Measurements from ENCODE around the gene PAX1. TPM values are rescaled to one million over a fixed set of nuclear protein-coding genes. Genes with fewer than 3 reads are reported as not detected.

Gene PAX1
- total RNA-seq, 2 donors from 2014 or later: not detected

DNA sequence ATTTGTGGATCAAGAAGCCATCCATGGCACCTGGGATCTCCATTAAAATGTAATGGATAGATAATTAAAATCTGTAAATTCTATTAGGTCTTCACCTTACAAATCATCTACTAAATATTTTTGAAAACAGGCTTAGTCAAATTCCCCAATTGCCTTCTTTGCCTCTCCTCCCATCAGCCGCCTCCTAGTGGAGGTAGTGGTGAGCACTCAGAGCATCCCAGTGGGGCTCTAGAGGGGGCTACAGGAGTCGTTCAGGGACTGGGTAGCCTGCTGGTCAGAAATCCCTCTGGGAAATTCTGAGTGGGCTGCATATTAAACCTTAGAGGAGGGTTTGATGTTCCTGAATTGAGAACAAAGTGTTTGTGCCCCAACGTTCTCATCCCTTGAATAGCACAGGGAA lies 20.8 kb upstream of the PAX1 start:
- H3K9me3 ChIP-seq (ENCODE audit: control insufficient read depth, low read length, poor library complexity, severe bottlenecking): no peaks in the 10 kb centered on the region
- Mint-ChIP-seq H3K4me3 (no peak overlapping the region), H3K4me1 (no peaks in the 10 kb centered on the region), H3K27ac (no peak overlapping the region), H3K27me3 (peaks cover 5% of the 10 kb centered on the region), H3K36me3 (ENCODE audit: low read depth) (no peaks in the 10 kb centered on the region)
- ATAC-seq (no peak), DNase-seq (no peak)

- H3K4me1 Mint-ChIP-seq: no peaks in the 10 kb centered on the region
- no peak overlapping the region for H3K4me3 Mint-ChIP-seq
- H3K36me3 Mint-ChIP-seq (ENCODE audit: low read depth): no peaks in the 10 kb centered on the region
- peaks cover 5% of the 10 kb centered on the region for H3K27me3 Mint-ChIP-seq
- DNase-seq: no peak
- H3K27ac Mint-ChIP-seq: no peak overlapping the region
- no peaks in the 10 kb centered on the region for H3K9me3 ChIP-seq (ENCODE audit: control insufficient read depth, low read length, poor library complexity, severe bottlenecking)
- no peak for ATAC-seq
These were observed 19.5 kb upstream of the PAX1 start for GRCh38 chr20:21685981-21686380.

- no peak overlapping the region for H3K27ac Mint-ChIP-seq
- H3K9me3 ChIP-seq (ENCODE audit: control insufficient read depth, low read length, poor library complexity, severe bottlenecking): no peaks in the 10 kb centered on the region
- H3K4me3 Mint-ChIP-seq: no peak overlapping the region
These were observed 12.1 kb upstream of the PAX1 start for GRCh38 chr20:21693322-21693721.

GRCh38 chr20:21698494-21699215 lies 6.8 kb upstream of the PAX1 start:
- H3K27me3 Mint-ChIP-seq: peaks cover 78% of the 10 kb centered on the region

More at GRCh38 chr20:21693322-21693721, 12.1 kb upstream of the PAX1 start:
- Mint-ChIP-seq H3K27me3 (peaks cover 26% of the 10 kb centered on the region), H3K4me1 (no peaks in the 10 kb centered on the region), H3K36me3 (ENCODE audit: low read depth) (no peaks in the 10 kb centered on the region)
- no peak for ATAC-seq
- no peak for DNase-seq

DNA sequence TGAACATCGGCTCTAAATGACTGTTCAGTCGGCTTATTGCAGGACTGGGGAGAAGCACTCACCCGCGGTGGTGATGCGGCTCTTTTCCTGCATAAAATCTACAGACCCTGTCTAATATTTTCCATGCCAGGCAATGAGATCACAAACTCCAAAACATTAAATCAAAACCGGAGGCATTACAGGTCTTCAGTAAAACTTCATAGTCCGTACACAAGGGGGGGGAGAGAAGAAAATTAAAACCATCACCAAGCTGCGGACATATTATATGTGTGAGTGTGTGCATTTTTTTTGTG lies 6.3 kb upstream of the PAX1 start:
- Mint-ChIP-seq H3K4me3 (no peak overlapping the region), H3K27me3 (peaks cover 80% of the 10 kb centered on the region), H3K27ac (no peak overlapping the region), H3K36me3 (ENCODE audit: low read depth) (peaks cover 5% of the 10 kb centered on the region), H3K4me1 (peaks cover 11% of the 10 kb centered on the region)
- H3K9me3 ChIP-seq (ENCODE audit: control insufficient read depth, low read length, poor library complexity, severe bottlenecking): no peaks in the 10 kb centered on the region
- ATAC-seq (no peak), DNase-seq (no peak)

More at GRCh38 chr20:21698494-21699215, 6.8 kb upstream of the PAX1 start:
- peaks cover 3% of the 10 kb centered on the region for H3K36me3 Mint-ChIP-seq (ENCODE audit: low read depth)
- ATAC-seq (no peak), DNase-seq (no peak)
- no peak overlapping the region for H3K4me3 Mint-ChIP-seq
- H3K9me3 ChIP-seq (ENCODE audit: control insufficient read depth, low read length, poor library complexity, severe bottlenecking): no peaks in the 10 kb centered on the region
- no peak overlapping the region for H3K27ac Mint-ChIP-seq
- H3K4me1 Mint-ChIP-seq: peaks cover 10% of the 10 kb centered on the region

- no peaks in the 10 kb centered on the region for H3K9me3 ChIP-seq (ENCODE audit: control insufficient read depth, low read length, poor library complexity, severe bottlenecking)
- Mint-ChIP-seq H3K36me3 (ENCODE audit: low read depth) (peaks cover 11% of the 10 kb centered on the region), H3K27ac (no peak overlapping the region), H3K27me3 (peaks cover 85% of the 10 kb centered on the region), H3K4me3 (no peak overlapping the region), H3K4me1 (peaks cover 11% of the 10 kb centered on the region)
- ATAC-seq: no peak
- DNase-seq: no peak
These were observed 4.1 kb upstream of the PAX1 start for GRCh38 chr20:21701171-21701876.

DNA sequence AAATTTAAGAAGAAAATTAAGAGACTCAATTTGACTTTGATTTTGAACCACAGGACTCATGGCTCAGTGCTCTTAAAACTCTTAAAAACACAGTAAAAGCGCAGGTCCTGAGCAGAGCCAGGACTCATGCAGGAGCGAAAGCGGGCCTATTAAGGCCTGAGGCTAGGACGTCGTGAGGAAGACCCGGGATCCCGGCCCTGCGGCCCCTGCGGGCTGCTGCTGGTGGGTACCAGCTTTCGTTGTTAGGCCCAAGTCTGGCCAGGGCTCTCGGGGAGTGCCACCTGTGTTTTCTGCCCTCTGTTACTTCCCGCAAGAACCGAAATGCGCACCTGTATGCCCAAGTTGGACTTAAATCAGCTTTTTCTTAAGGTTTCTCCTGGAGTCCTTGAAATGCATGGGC lies 3.4 kb upstream of the PAX1 start:
- DNase-seq (no peak), ATAC-seq (no peak)
- peaks cover 11% of the 10 kb centered on the region for H3K36me3 Mint-ChIP-seq (ENCODE audit: low read depth)
- H3K27me3 Mint-ChIP-seq: peaks cover 85% of the 10 kb centered on the region
- H3K27ac Mint-ChIP-seq: no peak overlapping the region
- peak overlapping the region; percentile 28 for H3K4me3 Mint-ChIP-seq
- peaks cover 11% of the 10 kb centered on the region for H3K4me1 Mint-ChIP-seq
- no peaks in the 10 kb centered on the region for H3K9me3 ChIP-seq (ENCODE audit: control insufficient read depth, low read length, poor library complexity, severe bottlenecking)

- H3K27me3 Mint-ChIP-seq: peaks cover 87% of the 10 kb centered on the region
- H3K4me1 Mint-ChIP-seq: peaks cover 11% of the 10 kb centered on the region
- peaks cover 15% of the 10 kb centered on the region for H3K36me3 Mint-ChIP-seq (ENCODE audit: low read depth)
- H3K9me3 ChIP-seq (ENCODE audit: control insufficient read depth, low read length, poor library complexity, severe bottlenecking): no peaks in the 10 kb centered on the region
- ATAC-seq (no peak), DNase-seq (no peak)
- no peak overlapping the region for H3K27ac Mint-ChIP-seq
- H3K4me3 Mint-ChIP-seq: no peak overlapping the region
These were observed 2.7 kb upstream of the PAX1 start for GRCh38 chr20:21702553-21703470.

GRCh38 chr20:21703717-21704407 lies 1.6 kb upstream of the PAX1 start:
- no peak for ATAC-seq
- Mint-ChIP-seq H3K4me1 (peaks cover 11% of the 10 kb centered on the region), H3K27me3 (peaks cover 87% of the 10 kb centered on the region), H3K36me3 (ENCODE audit: low read depth) (peaks cover 18% of the 10 kb centered on the region), H3K27ac (no peak overlapping the region), H3K4me3 (peak overlapping the region; percentile 66)
- DNase-seq: no peak
- no peaks in the 10 kb centered on the region for H3K9me3 ChIP-seq (ENCODE audit: control insufficient read depth, low read length, poor library complexity, severe bottlenecking)

- no peaks in the 10 kb centered on the region for H3K9me3 ChIP-seq (ENCODE audit: control insufficient read depth, low read length, poor library complexity, severe bottlenecking)
- Mint-ChIP-seq H3K27me3 (peaks cover 80% of the 10 kb centered on the region), H3K36me3 (ENCODE audit: low read depth) (peaks cover 18% of the 10 kb centered on the region), H3K4me1 (peaks cover 11% of the 10 kb centered on the region), H3K4me3 (no peak overlapping the region), H3K27ac (no peak overlapping the region)
- DNase-seq: no peak
- no peak for ATAC-seq
These were observed 767 bp upstream of the PAX1 start for GRCh38 chr20:21704408-21705385.

- DNase-seq: no peak
- peaks cover 17% of the 10 kb centered on the region for H3K36me3 Mint-ChIP-seq (ENCODE audit: low read depth)
- H3K27me3 Mint-ChIP-seq: peaks cover 67% of the 10 kb centered on the region
- ATAC-seq: no peak
- H3K9me3 ChIP-seq (ENCODE audit: control insufficient read depth, low read length, poor library complexity, severe bottlenecking): no peaks in the 10 kb centered on the region
- H3K4me3 Mint-ChIP-seq: no peak overlapping the region
- peaks cover 6% of the 10 kb centered on the region for H3K4me1 Mint-ChIP-seq
- H3K27ac Mint-ChIP-seq: no peak overlapping the region
These were observed 1.1 kb downstream of the PAX1 start for GRCh38 chr20:21706261-21707195.

Data from T-helper 17 cell (primary cell).